Measurements from ENCODE around the gene YY1.

- no peak for TF ChIP-seq ZNF114 (CRISPR knock-in tag; IDR thresholded peaks at IDR 0.05)
- TF ChIP-seq CTCF (conservative IDR thresholded peaks at IDR 0.05; ENCODE audit: low read depth in 2 of 2) = no peak
Observed at GRCh38 chr14:100222224-100223093, 16.5 kb upstream of the YY1 start.
